HepG2 (cell line): ENCODE data around the gene FUCA1. TPM values are rescaled to one million over a fixed set of nuclear protein-coding genes. Genes with fewer than 3 reads are reported as not detected.

Source experiments
- ATF7-NPFF ChIP-seq: sonication (generic); formaldehyde crosslinking; IDR thresholded peaks from 2 replicates; pipeline ENCODE4 v1.8.1; 2023; ENCODE audit warnings: mild to moderate bottlenecking, low read depth, missing genetic modification reagents, moderate library complexity
- ELF4 ChIP-seq: sonication (generic); formaldehyde crosslinking; IDR thresholded peaks from 2 replicates; pipeline ENCODE4 v1.5.0; 2020; ENCODE audit warnings: missing genetic modification reagents, mild to moderate bottlenecking, moderate library complexity, borderline replicate concordance
- KLF16 ChIP-seq, 2 experiments: sonication (generic) in 1 of 2; formaldehyde crosslinking in 1 of 2; IDR thresholded peaks; 2 replicates each; pipeline versions ENCODE4 v1.6.1 to v1.8.0; 2016 to 2023; ENCODE audit warnings: missing genetic modification reagents in 2 of 2, missing compliant biosample characterization in 1 of 2
- MAZ ChIP-seq, 2 experiments: sonication (generic) in 1 of 2; formaldehyde crosslinking in 1 of 2; IDR thresholded peaks; 2 replicates each; pipeline versions ENCODE4 v1.5.0 to v1.6.1; 2012 to 2020; ENCODE audit warnings: low read depth in 2 of 2, mild to moderate bottlenecking in 2 of 2, borderline replicate concordance in 1 of 2, improper control_type of control experiment in 1 of 2, low read length in 1 of 2, missing genetic modification reagents in 1 of 2, moderate library complexity in 1 of 2
- NCOA5 ChIP-seq: sonication (generic); formaldehyde crosslinking; IDR thresholded peaks from 2 replicates; pipeline ENCODE4 v1.4.0; 2020; ENCODE audit warnings: missing genetic modification reagents
- THAP11 ChIP-seq: IDR thresholded peaks from 2 replicates; pipeline ENCODE4 v1.6.1; 2016; ENCODE audit warnings: missing biosample characterization, missing genetic modification reagents
- ZFX ChIP-seq: sonication (generic); formaldehyde crosslinking; IDR thresholded peaks from 2 replicates; pipeline ENCODE4 v1.4.0; 2020; ENCODE audit warnings: mild to moderate bottlenecking, low read depth, missing genetic modification reagents, moderate library complexity
- ZNF138 ChIP-seq: sonication (generic); formaldehyde crosslinking; IDR thresholded peaks from 2 replicates; pipeline ENCODE4 v1.5.0; 2020; ENCODE audit warnings: mild to moderate bottlenecking, low read depth, missing genetic modification reagents
- ZNF546 ChIP-seq: sonication (generic); formaldehyde crosslinking; conservative IDR thresholded peaks from 2 replicates; pipeline ENCODE4 v1.8.1; 2023; ENCODE audit warnings: mild to moderate bottlenecking, missing genetic modification reagents
- ZNF605 ChIP-seq: sonication (generic); formaldehyde crosslinking; IDR thresholded peaks from 2 replicates; pipeline ENCODE4 v1.8.0; 2022; ENCODE audit warnings: mild to moderate bottlenecking, missing genetic modification reagents
- ZNF672 ChIP-seq: sonication (generic); formaldehyde crosslinking; IDR thresholded peaks from 2 replicates; pipeline ENCODE4 v1.8.1; 2022; ENCODE audit warnings: missing genetic modification reagents
- ZSCAN29 ChIP-seq: sonication (generic); formaldehyde crosslinking; conservative IDR thresholded peaks from 2 replicates; pipeline ENCODE4 v1.4.0; 2020; ENCODE audit warnings: mild to moderate bottlenecking, missing genetic modification reagents
- ZSCAN9 ChIP-seq: IDR thresholded peaks from 2 replicates; pipeline ENCODE4 v1.6.1; 2016; ENCODE audit warnings: borderline replicate concordance
- polyA plus RNA-seq, 8 experiments: library from polyadenylated mRNA; depleted of rRNA in 3 of 8; stranded (reverse) in 7 of 8; unstranded in 1 of 8; fragments of >200 nt; fragmentation: Illumina TruSeq in 4 of 8; extraction: Trizol in 4 of 8; gene quantifications; 2 replicates each; pipeline versions ENCODE4 v1.2.1 to v1.2.3, GENCODE V29; 2011 to 2016; ENCODE audit warnings: low read depth in 4 of 8, missing spikeins in 1 of 8, mixed read lengths in 1 of 8; ENCODE audit not compliant: insufficient read depth in 1 of 8
- total RNA-seq, 5 experiments: library from RNA; depleted of rRNA; stranded (reverse); fragments of >200 nt; fragmentation: Illumina TruSeq; extraction: Trizol; gene quantifications; 2 replicates each; pipeline ENCODE4 v1.2.3, GENCODE V29; 2016; ENCODE audit warnings: low read depth in 1 of 5
- TF ChIP-seq, protein P1 (sequence below): IDR thresholded peaks from 2 replicates; pipeline ENCODE4 v1.6.1; 2016; ENCODE audit warnings: low read depth, borderline replicate concordance
- TF ChIP-seq, protein P2 (sequence below): sonication (generic); formaldehyde crosslinking; IDR thresholded peaks from 2 replicates; pipeline ENCODE4 v1.8.0; 2022; ENCODE audit warnings: mild to moderate bottlenecking, missing genetic modification reagents, borderline replicate concordance
- TF ChIP-seq, protein P3 (sequence below): sonication (generic); formaldehyde crosslinking; IDR thresholded peaks from 2 replicates; pipeline ENCODE4 v1.4.0; 2020; ENCODE audit warnings: missing genetic modification reagents
- TF ChIP-seq, protein P4 (sequence below): sonication (generic); formaldehyde crosslinking; IDR thresholded peaks from 2 replicates; pipeline ENCODE4 v1.8.0; 2022; ENCODE audit warnings: low read depth, missing genetic modification reagents
- TF ChIP-seq, protein P5 (sequence below): sonication (generic); formaldehyde crosslinking; IDR thresholded peaks from 2 replicates; pipeline ENCODE4; 2020; ENCODE audit warnings: missing genetic modification reagents, mild to moderate bottlenecking, borderline replicate concordance

Gene FUCA1
- total and polyA plus RNA-seq, 2 of the 13 experiments (the other 11 are each of a cell fraction or from before 2014, with no cell fraction given) = 32.7 to 33.6 TPM

DNA sequence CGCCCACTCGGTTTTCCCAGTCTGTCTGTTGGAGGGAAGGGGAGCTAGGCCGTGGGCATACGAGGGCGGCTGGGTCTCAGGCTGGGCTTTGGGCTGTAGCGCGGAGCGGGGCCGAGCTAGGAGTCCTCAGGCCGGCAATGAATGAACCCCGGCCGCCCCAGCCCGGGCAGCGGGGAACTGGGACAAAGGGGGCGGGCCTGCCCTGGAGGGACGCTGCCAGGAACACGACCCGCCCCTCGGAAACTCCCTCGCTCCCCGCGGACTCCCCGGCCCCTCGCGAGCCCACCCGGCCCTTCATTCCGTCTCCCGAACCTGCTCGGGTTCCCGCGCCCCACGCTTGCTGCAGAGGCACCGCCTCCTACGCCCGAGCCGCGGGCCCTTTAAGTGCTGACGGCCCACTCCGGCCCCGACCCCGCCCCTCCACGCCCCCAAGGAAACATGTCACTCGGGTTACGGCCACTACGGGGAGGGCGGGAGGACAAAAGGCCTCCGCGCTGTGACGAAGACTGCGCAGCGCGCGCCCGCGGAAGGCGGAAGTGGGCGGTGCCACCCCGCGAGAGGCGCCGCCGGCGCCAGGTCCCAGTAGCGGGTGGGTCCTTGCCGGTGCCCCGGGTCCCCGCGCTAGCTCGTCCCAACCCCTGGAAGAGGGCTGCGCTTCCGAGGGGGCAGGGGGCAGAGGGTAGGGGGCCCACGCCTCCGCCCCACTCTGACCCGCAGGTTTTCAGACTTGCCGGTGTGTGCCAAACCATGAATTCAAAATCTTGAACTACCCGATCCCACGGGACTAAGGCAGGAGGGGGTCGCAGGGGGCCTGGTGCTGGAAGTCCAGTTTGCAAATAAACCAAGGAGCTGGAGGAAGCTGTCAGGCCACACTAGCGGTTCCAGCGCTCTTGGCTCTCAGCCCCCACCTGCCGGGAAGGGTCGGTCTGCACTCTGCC lies 67.4 kb downstream of the FUCA1 start, which contains the start of gene GALE (continued):
- 0 out of 4 replicates have a peak, but pooled peaks of 1 of the 2 experiments have one; percentile 46 for TF ChIP-seq KLF16 (CRISPR knock-in tag; IDR thresholded peaks at IDR 0.05)
- peak; percentile 80 for TF ChIP-seq ZNF605 (CRISPR knock-in tag)
- TF ChIP-seq, protein P1, sequence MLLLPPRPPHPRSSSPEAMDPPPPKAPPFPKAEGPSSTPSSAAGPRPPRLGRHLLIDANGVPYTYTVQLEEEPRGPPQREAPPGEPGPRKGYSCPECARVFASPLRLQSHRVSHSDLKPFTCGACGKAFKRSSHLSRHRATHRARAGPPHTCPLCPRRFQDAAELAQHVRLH (CRISPR knock-in tag) = 0 out of 2 replicates have a peak, but pooled peaks have one; percentile 13
- TF ChIP-seq, protein P2, sequence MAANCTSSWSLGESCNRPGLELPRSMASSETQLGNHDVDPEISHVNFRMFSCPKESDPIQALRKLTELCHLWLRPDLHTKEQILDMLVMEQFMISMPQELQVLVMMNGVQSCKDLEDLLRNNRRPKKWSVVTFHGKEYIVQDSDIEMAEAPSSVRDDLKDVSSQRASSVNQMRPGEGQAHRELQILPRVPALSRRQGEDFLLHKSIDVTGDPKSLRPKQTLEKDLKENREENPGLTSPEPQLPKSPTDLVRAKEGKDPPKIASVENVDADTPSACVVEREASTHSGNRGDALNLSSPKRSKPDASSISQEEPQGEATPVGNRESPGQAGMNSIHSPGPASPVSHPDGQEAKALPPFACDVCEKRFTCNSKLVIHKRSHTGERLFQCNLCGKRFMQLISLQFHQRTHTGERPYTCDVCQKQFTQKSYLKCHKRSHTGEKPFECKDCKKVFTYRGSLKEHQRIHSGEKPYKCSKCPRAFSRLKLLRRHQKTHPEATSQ = no peak
- TF ChIP-seq, protein P3, sequence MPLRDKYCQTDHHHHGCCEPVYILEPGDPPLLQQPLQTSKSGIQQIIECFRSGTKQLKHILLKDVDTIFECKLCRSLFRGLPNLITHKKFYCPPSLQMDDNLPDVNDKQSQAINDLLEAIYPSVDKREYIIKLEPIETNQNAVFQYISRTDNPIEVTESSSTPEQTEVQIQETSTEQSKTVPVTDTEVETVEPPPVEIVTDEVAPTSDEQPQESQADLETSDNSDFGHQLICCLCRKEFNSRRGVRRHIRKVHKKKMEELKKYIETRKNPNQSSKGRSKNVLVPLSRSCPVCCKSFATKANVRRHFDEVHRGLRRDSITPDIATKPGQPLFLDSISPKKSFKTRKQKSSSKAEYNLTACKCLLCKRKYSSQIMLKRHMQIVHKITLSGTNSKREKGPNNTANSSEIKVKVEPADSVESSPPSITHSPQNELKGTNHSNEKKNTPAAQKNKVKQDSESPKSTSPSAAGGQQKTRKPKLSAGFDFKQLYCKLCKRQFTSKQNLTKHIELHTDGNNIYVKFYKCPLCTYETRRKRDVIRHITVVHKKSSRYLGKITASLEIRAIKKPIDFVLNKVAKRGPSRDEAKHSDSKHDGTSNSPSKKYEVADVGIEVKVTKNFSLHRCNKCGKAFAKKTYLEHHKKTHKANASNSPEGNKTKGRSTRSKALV (CRISPR knock-in tag) = peak; percentile 49; the same call in 1 of the 2 replicates
- peak; percentile 12; the same call in 1 of the 2 replicates for TF ChIP-seq ZSCAN9
- TF ChIP-seq ZNF138 = peak; percentile 34; the same call in 1 of the 2 replicates
- no peak for TF ChIP-seq NCOA5 (CRISPR knock-in tag)
- peak; percentile 90 for TF ChIP-seq THAP11 (CRISPR knock-in tag)
- TF ChIP-seq ZNF672 (CRISPR knock-in tag) = no peak
- TF ChIP-seq, protein P4, sequence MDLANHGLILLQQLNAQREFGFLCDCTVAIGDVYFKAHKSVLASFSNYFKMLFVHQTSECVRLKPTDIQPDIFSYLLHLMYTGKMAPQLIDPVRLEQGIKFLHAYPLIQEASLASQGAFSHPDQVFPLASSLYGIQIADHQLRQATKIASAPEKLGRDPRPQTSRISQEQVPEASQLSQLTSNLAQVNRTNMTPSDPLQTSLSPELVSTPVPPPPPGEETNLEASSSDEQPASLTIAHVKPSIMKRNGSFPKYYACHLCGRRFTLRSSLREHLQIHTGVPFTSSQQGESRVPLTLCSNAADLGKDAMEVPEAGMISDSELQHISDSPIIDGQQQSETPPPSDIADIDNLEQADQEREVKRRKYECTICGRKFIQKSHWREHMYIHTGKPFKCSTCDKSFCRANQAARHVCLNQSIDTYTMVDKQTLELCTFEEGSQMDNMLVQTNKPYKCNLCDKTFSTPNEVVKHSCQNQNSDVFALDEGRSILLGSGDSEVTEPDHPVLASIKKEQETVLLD (CRISPR knock-in tag) = peak; percentile 66
- peak; percentile 14; the same call in 1 of the 2 replicates for TF ChIP-seq ZSCAN29 (CRISPR knock-in tag)
- TF ChIP-seq ZNF546 (CRISPR knock-in tag) = 0 out of 2 replicates have a peak, but pooled peaks have one; percentile 26
- TF ChIP-seq, protein P5, sequence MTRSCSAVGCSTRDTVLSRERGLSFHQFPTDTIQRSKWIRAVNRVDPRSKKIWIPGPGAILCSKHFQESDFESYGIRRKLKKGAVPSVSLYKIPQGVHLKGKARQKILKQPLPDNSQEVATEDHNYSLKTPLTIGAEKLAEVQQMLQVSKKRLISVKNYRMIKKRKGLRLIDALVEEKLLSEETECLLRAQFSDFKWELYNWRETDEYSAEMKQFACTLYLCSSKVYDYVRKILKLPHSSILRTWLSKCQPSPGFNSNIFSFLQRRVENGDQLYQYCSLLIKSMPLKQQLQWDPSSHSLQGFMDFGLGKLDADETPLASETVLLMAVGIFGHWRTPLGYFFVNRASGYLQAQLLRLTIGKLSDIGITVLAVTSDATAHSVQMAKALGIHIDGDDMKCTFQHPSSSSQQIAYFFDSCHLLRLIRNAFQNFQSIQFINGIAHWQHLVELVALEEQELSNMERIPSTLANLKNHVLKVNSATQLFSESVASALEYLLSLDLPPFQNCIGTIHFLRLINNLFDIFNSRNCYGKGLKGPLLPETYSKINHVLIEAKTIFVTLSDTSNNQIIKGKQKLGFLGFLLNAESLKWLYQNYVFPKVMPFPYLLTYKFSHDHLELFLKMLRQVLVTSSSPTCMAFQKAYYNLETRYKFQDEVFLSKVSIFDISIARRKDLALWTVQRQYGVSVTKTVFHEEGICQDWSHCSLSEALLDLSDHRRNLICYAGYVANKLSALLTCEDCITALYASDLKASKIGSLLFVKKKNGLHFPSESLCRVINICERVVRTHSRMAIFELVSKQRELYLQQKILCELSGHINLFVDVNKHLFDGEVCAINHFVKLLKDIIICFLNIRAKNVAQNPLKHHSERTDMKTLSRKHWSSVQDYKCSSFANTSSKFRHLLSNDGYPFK (CRISPR knock-in tag) = peak; percentile 3; the same call in 1 of the 2 replicates
- peak; percentile 90; the same call in 1 of the 2 replicates for TF ChIP-seq ELF4 (CRISPR knock-in tag)
- TF ChIP-seq ZFX (CRISPR knock-in tag) = peak; percentile 65
- peak; percentile 84; the same call in 1 of the 2 replicates for TF ChIP-seq ATF7-NPFF (CRISPR knock-in tag)
- TF ChIP-seq MAZ (IDR thresholded peaks at IDR 0.05; ENCODE audit: borderline replicate concordance, low read depth, low read length) = peak; percentile 83; the same call in 1 of the 2 replicates
- TF ChIP-seq MAZ (CRISPR knock-in tag; IDR thresholded peaks at IDR 0.05; ENCODE audit: low read depth) = peak; percentile 89
